Measurements from ENCODE around the gene ESF1. TPM values are rescaled to one million over a fixed set of nuclear protein-coding genes. Genes with fewer than 3 reads are reported as not detected.

ESF1 gene
- total RNA-seq, 6 donors from 2014 or later = 9.8 to 17.8 (median 12.7) TPM

- TF ChIP-seq EP300 (IDR thresholded peaks at IDR 0.05) (no peak), POLR2A (IDR thresholded peaks at IDR 0.05) (no peak), POLR2AphosphoS5 (IDR thresholded peaks at IDR 0.05) (no peak)
Measured at GRCh38 chr20:13758884-13759283, 25.8 kb downstream of the ESF1 start.

DNA sequence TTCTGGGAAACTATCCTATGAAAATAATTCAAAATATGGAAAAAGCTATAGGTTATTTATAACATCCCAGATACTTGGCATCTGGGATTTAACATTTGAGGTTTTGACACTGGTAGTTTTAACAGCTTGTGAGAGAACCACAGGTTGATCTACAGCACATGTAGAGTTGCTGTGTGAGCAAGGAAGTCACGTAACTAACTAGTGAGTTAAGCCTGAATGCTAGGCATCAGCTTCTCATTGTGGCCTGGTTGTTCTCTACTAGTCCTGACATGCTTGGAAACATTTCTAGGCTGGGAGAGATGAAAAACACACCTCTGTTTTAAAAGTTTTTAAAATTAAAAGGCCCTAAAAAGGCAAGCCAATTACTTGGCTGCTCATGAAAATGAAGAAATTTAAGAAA, 28.2 kb downstream of the ESF1 start:
- H3K27ac ChIP-seq = no peak overlapping the region

More at GRCh38 chr20:13758884-13759283, 25.8 kb downstream of the ESF1 start:
- Histone ChIP-seq H3K9me3 (no peaks in the 10 kb centered on the region), H3K27ac (no peak overlapping the region), H3K4me1 (no peaks in the 10 kb centered on the region), H3K27me3 (no peaks in the 10 kb centered on the region), H3K4me3 (no peak overlapping the region), H3K36me3 (peaks cover 0 to 61% (median 1%) of the 10 kb centered on the region in 4 donors)
- WGBS, 2 donors = 92 to 100% methylated on average over 1 of the region's 1 CpG
- ATAC-seq (ENCODE audit: low FRiP score in 2 of 2) (no peak), DNase-seq (no peak)

GRCh38 chr20:13755809-13756208, 28.9 kb downstream of the ESF1 start:
- Histone ChIP-seq H3K9me3 (no peaks in the 10 kb centered on the region), H3K36me3 (peaks cover 0 to 50% (median 1%) of the 10 kb centered on the region in 4 donors), H3K27ac (no peak overlapping the region), H3K4me1 (no peaks in the 10 kb centered on the region), H3K4me3 (no peak overlapping the region), H3K27me3 (no peaks in the 10 kb centered on the region)
- DNase-seq (no peak), ATAC-seq (ENCODE audit: low FRiP score in 2 of 2) (no peak)
- WGBS, 2 donors = 73 to 78% methylated on average over 5 of the region's 5 CpGs
- TF ChIP-seq, protein P1, sequence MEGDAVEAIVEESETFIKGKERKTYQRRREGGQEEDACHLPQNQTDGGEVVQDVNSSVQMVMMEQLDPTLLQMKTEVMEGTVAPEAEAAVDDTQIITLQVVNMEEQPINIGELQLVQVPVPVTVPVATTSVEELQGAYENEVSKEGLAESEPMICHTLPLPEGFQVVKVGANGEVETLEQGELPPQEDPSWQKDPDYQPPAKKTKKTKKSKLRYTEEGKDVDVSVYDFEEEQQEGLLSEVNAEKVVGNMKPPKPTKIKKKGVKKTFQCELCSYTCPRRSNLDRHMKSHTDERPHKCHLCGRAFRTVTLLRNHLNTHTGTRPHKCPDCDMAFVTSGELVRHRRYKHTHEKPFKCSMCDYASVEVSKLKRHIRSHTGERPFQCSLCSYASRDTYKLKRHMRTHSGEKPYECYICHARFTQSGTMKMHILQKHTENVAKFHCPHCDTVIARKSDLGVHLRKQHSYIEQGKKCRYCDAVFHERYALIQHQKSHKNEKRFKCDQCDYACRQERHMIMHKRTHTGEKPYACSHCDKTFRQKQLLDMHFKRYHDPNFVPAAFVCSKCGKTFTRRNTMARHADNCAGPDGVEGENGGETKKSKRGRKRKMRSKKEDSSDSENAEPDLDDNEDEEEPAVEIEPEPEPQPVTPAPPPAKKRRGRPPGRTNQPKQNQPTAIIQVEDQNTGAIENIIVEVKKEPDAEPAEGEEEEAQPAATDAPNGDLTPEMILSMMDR (IDR thresholded peaks at IDR 0.05) = no peak
- TF ChIP-seq POLR2AphosphoS5 (IDR thresholded peaks at IDR 0.05) (no peak), EP300 (IDR thresholded peaks at IDR 0.05) (no peak), POLR2A (IDR thresholded peaks at IDR 0.05) (no peak)

More for the DNA sequence above, 28.2 kb downstream of the ESF1 start:
- no peak for TF ChIP-seq POLR2AphosphoS5 (IDR thresholded peaks at IDR 0.05)
- no peak for TF ChIP-seq POLR2A (IDR thresholded peaks at IDR 0.05)
- TF ChIP-seq, protein P1 (IDR thresholded peaks at IDR 0.05) = no peak
- TF ChIP-seq EP300 (IDR thresholded peaks at IDR 0.05) = no peak
- Histone ChIP-seq H3K4me3 (no peak overlapping the region), H3K27me3 (no peaks in the 10 kb centered on the region), H3K4me1 (no peaks in the 10 kb centered on the region), H3K9me3 (no peaks in the 10 kb centered on the region), H3K36me3 (peaks cover 0 to 45% (median 1%) of the 10 kb centered on the region in 4 donors)
- 100% methylated on average over 1 of the region's 1 CpG for WGBS, 2 donors
- DNase-seq (no peak), ATAC-seq (ENCODE audit: low FRiP score in 2 of 2) (no peak)

GRCh38 chr20:13753436-13754036, 31.2 kb downstream of the ESF1 start:
- Histone ChIP-seq H3K27me3 (no peaks in the 10 kb centered on the region), H3K4me3 (no peak overlapping the region), H3K36me3 (peaks cover 0 to 39% (median 0%) of the 10 kb centered on the region in 4 donors), H3K27ac (no peak overlapping the region), H3K9me3 (no peaks in the 10 kb centered on the region), H3K4me1 (no peaks in the 10 kb centered on the region)
- ATAC-seq (ENCODE audit: low FRiP score in 2 of 2) (no peak), DNase-seq (no peak)
- WGBS, 2 donors = 90 to 92% methylated on average over 2 of the region's 2 CpGs
- TF ChIP-seq EP300 (IDR thresholded peaks at IDR 0.05) (no peak), POLR2A (IDR thresholded peaks at IDR 0.05) (no peak), POLR2AphosphoS5 (IDR thresholded peaks at IDR 0.05) (no peak)
- TF ChIP-seq, protein P1 (IDR thresholded peaks at IDR 0.05) = no peak

- no peaks in the 10 kb centered on the region for H3K27me3 ChIP-seq
- TF ChIP-seq POLR2A (IDR thresholded peaks at IDR 0.05) (no peak), EP300 (IDR thresholded peaks at IDR 0.05) (no peak), POLR2AphosphoS5 (IDR thresholded peaks at IDR 0.05) (no peak)
- TF ChIP-seq, protein P1 (IDR thresholded peaks at IDR 0.05) = no peak
- 93 to 96% methylated on average over 3 of the region's 3 CpGs for WGBS, 2 donors
- H3K4me1 ChIP-seq = no peaks in the 10 kb centered on the region
- no peak overlapping the region for H3K4me3 ChIP-seq
- DNase-seq (no peak), ATAC-seq (ENCODE audit: low FRiP score in 2 of 2) (no peak)
- H3K36me3 ChIP-seq = peaks cover 0 to 13% (median 0%) of the 10 kb centered on the region in 4 donors
- H3K27ac ChIP-seq = no peak overlapping the region
- no peaks in the 10 kb centered on the region for H3K9me3 ChIP-seq
Measured at GRCh38 chr20:13749811-13750210, 34.9 kb downstream of the ESF1 start.

Data from upper lobe of left lung (tissue), 6 donors.